PC-9 (cell line): ENCODE results near the gene CHRNA4. TPM values are rescaled to one million over a fixed set of nuclear protein-coding genes. Genes with fewer than 3 reads are reported as not detected.

Experiments
- BruUV-seq: library from RNA; stranded (reverse); fragments of 400-500 nt; replicated peaks from 2 replicates; lab custom pipeline; 2021; lab: Mats Ljungman, UMichigan
- CTCF ChIA-PET: fragments of 300-600 bp; sonication (Branson Sonifier 250); formaldehyde crosslinking; loops from one replicate; lab custom pipeline; 2022; ENCODE audit warnings: antibody characterized with exemption; lab: Charles Lee
- POLR2A ChIA-PET: fragments of 300-600 bp; sonication (Branson Sonifier 250); formaldehyde crosslinking; loops from one replicate; lab custom pipeline; 2022; ENCODE audit warnings: antibody characterized with exemption; ENCODE audit not compliant: unreplicated experiment; lab: Charles Lee
- DNase-seq, 2 experiments: peaks; one replicate each; pipeline versions ENCODE4 v3.0.0 to v3.0.0-alpha.2; 2015 to 2022; ENCODE audit warnings: mixed read lengths in 1 of 2
- H2AFZ ChIP-seq: fragments of 200-600 bp; sonication (generic); 2 replicates; pipeline ENCODE4 v1.8.1; 2017; ENCODE audit warnings: antibody characterized with exemption
- H3F3A ChIP-seq: fragments of 200-600 bp; sonication (generic); 2 replicates; pipeline ENCODE4 v1.8.1; 2017; ENCODE audit warnings: antibody characterized with exemption, mild to moderate bottlenecking, low read depth; ENCODE audit not compliant: insufficient read depth
- H3K27ac ChIP-seq: fragments of 200-600 bp; sonication (generic); 2 replicates; pipeline ENCODE4 v1.6.1; 2016; ENCODE audit warnings: mixed run types
- H3K27me3 ChIP-seq: fragments of 200-600 bp; sonication (generic); 2 replicates; pipeline ENCODE4 v1.6.1; 2016; ENCODE audit warnings: low read depth, mixed run types; ENCODE audit not compliant: insufficient read depth
- H3K36me3 ChIP-seq: fragments of 200-600 bp; sonication (generic); 2 replicates; pipeline ENCODE4 v1.6.1; 2016; ENCODE audit warnings: low read depth, mixed run types
- H3K4me1 ChIP-seq: fragments of 200-600 bp; sonication (generic); replicated peaks from 2 replicates; pipeline ENCODE4 v1.6.1; 2016; ENCODE audit warnings: mixed run types; ENCODE audit not compliant: insufficient read depth
- H3K4me2 ChIP-seq: fragments of 200-600 bp; sonication (generic); 2 replicates; pipeline ENCODE4 v1.6.1; 2017; ENCODE audit warnings: mixed run types
- H3K4me3 ChIP-seq: fragments of 200-600 bp; sonication (generic); 2 replicates; pipeline ENCODE4 v1.6.1; 2016; ENCODE audit warnings: mixed run types
- H3K79me2 ChIP-seq: fragments of 200-600 bp; sonication (generic); 2 replicates; pipeline ENCODE4 v1.6.1; 2017; ENCODE audit warnings: low read depth, mixed run types
- H3K9me2 ChIP-seq: fragments of 200-600 bp; sonication (generic); 2 replicates; pipeline ENCODE4 v1.8.1; 2017; ENCODE audit warnings: mild to moderate bottlenecking; ENCODE audit not compliant: insufficient read depth
- H3K9me3 ChIP-seq: fragments of 200-600 bp; sonication (generic); 2 replicates; pipeline ENCODE4 v1.8.1; 2016; ENCODE audit warnings: low read depth; ENCODE audit not compliant: insufficient read depth
- H4K20me1 ChIP-seq: fragments of 200-600 bp; sonication (generic); 2 replicates; pipeline ENCODE4 v1.8.1; 2017; ENCODE audit not compliant: insufficient read depth
- CTCF ChIP-seq: fragments of 200-600 bp; sonication (generic); conservative IDR thresholded peaks from 2 replicates; pipeline ENCODE4 v1.6.1; 2017; ENCODE audit warnings: mixed run types, antibody characterized with exemption, mild to moderate bottlenecking, moderate library complexity
- EZH2 ChIP-seq: fragments of 200-600 bp; sonication (generic); IDR thresholded peaks from 2 replicates; pipeline ENCODE4 v1.8.0; 2017; ENCODE audit warnings: antibody characterized with exemption, low read depth
- intact Hi-C: fragments of 100-400 bp; cut with micrococcal nuclease; formaldehyde crosslinking; loops from one replicate; pipeline ENCODE4 v1.10.0; 2022; ENCODE audit not compliant: unreplicated experiment
- total RNA-seq: library from RNA; stranded (reverse); gene quantifications from 2 replicates; pipeline ENCODE4 v1.2.3, GENCODE V29; 2021

CHRNA4 gene
- total RNA-seq, 1 experiment from 2014 or later, result not detected

- Histone ChIP-seq H4K20me1 (no peaks in the 10 kb centered on the region), H3K4me3 (no peak overlapping the region), H3K79me2 (no peaks in the 10 kb centered on the region), H3K9me3 (no peaks in the 10 kb centered on the region), H3K36me3 (no peaks in the 10 kb centered on the region), H3K27ac (no peak overlapping the region), H3K27me3 (peaks cover 97% of the 10 kb centered on the region), H3F3A (no peaks in the 10 kb centered on the region), H3K9me2 (no peaks in the 10 kb centered on the region), H3K4me2 (no peak overlapping the region), H3K4me1 (no peaks in the 10 kb centered on the region), H2AFZ (no peak overlapping the region)
- intact Hi-C loops, result no loop called here
- ChIA-PET CTCF (no interaction called here), POLR2A (no interaction called here)
- no peak for DNase-seq
- BruUV-seq, result no TSS peak
- TF ChIP-seq CTCF (no peak), EZH2 (no peak)
Measured at GRCh38 chr20:63408684-63409046, 47.5 kb upstream of the CHRNA4 start.

- H3K36me3 ChIP-seq, result no peaks in the 10 kb centered on the region
- no peaks in the 10 kb centered on the region for H3F3A ChIP-seq
- H2AFZ ChIP-seq, result no peak overlapping the region
- no peaks in the 10 kb centered on the region for H3K4me1 ChIP-seq
- no TSS peak for BruUV-seq
- ChIA-PET CTCF (no interaction called here), POLR2A (no interaction called here)
- H4K20me1 ChIP-seq, result 0 out of 2 replicates have a peak, but pooled peaks cover under 1% of the 10 kb centered on the region
- intact Hi-C loops, result no loop called here
- no peak overlapping the region for H3K4me2 ChIP-seq
- no peaks in the 10 kb centered on the region for H3K79me2 ChIP-seq
- no peak overlapping the region for H3K4me3 ChIP-seq
- H3K9me3 ChIP-seq, result no peaks in the 10 kb centered on the region
- no peak overlapping the region for H3K27ac ChIP-seq
- H3K27me3 ChIP-seq, result peaks cover 97% of the 10 kb centered on the region
- no peaks in the 10 kb centered on the region for H3K9me2 ChIP-seq
- no peak for TF ChIP-seq CTCF
- TF ChIP-seq EZH2, result 0 out of 2 replicates have a peak, but pooled peaks have one; percentile 20
- DNase-seq, result no peak
Measured at GRCh38 chr20:63407928-63408683, 47.0 kb upstream of the CHRNA4 start.

GRCh38 chr20:63406617-63407245 lies 45.6 kb upstream of the CHRNA4 start:
- H3K27me3 ChIP-seq, result peaks cover 95% of the 10 kb centered on the region
- POLR2A ChIA-PET, result no interaction called here
- H3K9me2 ChIP-seq, result no peaks in the 10 kb centered on the region
- no peaks in the 10 kb centered on the region for H3K36me3 ChIP-seq
- 0 out of 2 replicates have a peak, but pooled peaks cover 9% of the 10 kb centered on the region for H4K20me1 ChIP-seq
- intact Hi-C loops, result no loop called here
- H3K4me3 ChIP-seq, result no peak overlapping the region
- TF ChIP-seq CTCF (no peak), EZH2 (no peak)
- H3K27ac ChIP-seq, result no peak overlapping the region
- H3K4me1 ChIP-seq, result no peaks in the 10 kb centered on the region
- no peaks in the 10 kb centered on the region for H3K79me2 ChIP-seq
- no TSS peak for BruUV-seq
- CTCF ChIA-PET, result no interaction called here
- H3K9me3 ChIP-seq, result no peaks in the 10 kb centered on the region
- H3F3A ChIP-seq, result no peaks in the 10 kb centered on the region
- no peak overlapping the region for H2AFZ ChIP-seq
- H3K4me2 ChIP-seq, result no peak overlapping the region
- DNase-seq, result no peak
